ENCODE data around the gene SCARF1. TPM values are rescaled to one million over a fixed set of nuclear protein-coding genes. Genes with fewer than 3 reads are reported as not detected.

SCARF1 gene
- total RNA-seq, 1 donor, result 1.3 TPM

DNA sequence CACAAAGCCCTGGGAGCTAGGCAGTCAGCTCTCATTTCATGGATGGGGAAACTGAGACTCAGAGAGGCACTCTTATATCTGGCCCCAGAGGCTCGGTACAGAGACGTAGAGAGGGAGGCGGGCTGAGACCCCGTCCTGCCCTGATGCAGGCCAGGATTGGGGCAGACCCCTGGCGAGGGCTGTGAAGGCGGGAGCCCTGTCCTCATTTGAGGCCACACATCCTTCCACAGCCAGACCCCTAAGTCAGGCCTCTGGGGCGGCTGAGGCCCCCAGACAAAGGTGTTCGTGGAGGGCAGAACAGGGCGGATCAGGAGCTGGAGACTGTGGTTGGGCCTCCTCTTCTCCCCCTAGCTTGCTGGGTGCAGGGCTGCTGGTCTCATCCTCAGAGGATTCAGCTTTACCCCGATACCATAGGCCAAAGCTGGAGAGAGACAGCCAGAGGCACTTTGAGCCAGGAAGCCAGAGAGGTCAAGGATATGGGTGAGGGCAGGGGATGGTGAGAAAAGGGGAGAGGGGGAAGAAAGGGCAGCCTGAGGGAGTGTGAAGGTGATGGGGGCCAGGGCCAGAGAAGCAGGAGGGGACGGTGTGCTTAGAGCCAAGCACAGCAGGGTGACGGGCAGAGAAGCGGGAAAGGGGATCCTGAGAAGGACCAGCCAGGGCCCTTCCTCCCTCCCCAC lies 805 bp upstream of the SCARF1 start:
- TF ChIP-seq CTCF (IDR thresholded peaks at IDR 0.05; ENCODE audit: insufficient read depth, low read depth, low read length), result no peak
- no peak overlapping the region for H3K4me3 ChIP-seq (ENCODE audit: low read depth, low read length)
- DNase-seq (ENCODE audit: low read depth), result no peak

- no peak overlapping the region for H3K4me3 ChIP-seq (ENCODE audit: low read depth, low read length)
- peak; percentile 20 for DNase-seq (ENCODE audit: low read depth)
- no peak for TF ChIP-seq CTCF (IDR thresholded peaks at IDR 0.05; ENCODE audit: insufficient read depth, low read depth, low read length)
Measured at GRCh38 chr17:1644493-1645206, 882 bp downstream of the SCARF1 start.

DNA sequence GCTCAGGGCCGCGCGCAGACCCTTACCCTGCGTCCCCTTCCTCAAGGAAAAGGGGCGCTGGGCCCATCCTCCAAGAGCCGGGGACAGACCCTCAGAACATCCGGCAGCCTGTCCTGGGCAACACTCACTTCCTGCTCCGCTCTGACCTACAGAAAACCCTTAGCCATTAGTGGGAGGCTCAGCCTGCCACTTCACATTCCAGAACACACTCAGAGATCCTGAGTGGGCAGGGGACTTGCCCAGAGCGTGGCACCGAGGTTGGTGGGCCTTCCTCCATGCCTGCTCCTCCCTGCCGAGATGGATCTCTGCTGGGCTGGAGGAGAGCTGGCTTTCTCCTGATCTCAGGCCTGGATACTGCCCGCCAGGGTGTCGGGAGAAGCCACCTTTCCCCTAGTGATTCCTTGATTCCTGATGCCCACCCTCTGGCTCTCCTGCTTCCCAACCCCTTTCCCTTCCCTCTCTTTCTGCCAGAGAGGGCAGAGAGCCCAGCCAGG lies 1.5 kb downstream of the SCARF1 start:
- TF ChIP-seq CTCF (IDR thresholded peaks at IDR 0.05; ENCODE audit: insufficient read depth, low read depth, low read length), result no peak
- DNase-seq (ENCODE audit: low read depth), result no peak
- no peak overlapping the region for H3K4me3 ChIP-seq (ENCODE audit: low read depth, low read length)

DNA sequence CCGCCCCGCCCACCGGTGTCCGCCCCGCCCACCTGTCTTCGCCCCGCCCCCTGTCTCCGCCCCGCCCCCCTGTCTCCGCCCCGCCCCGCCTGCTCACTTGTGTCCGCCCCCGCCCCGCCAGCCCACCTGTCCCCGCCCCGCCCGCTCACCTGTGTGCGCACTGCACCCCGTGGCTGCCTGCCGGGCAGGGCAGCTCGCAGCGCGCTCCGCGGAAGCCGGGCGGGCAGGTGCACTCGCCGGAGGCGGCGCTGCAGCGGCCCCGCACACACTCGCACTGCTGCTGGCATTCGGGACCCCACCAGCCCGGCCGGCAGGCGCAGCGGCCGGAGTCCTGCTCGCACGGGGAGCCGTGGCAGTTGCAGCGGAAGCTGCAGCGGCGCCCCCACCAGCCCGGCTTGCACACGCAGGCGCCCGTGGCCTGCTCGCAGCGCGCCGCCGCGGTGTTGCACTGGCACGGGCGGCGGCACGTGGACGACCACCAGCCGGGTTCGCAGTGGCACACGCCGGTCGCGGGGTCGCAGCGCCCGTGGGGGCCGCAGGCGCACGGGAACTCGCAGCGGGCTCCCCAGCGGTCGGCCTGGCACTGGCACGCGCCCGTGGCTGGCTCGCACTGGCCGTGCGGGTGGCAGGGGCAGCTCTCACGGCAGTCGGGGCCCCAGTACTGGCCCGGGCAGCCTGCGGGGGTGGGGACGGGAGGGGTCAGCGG lies 2.1 kb downstream of the SCARF1 start:
- peak overlapping the region; percentile 46 for H3K4me3 ChIP-seq (ENCODE audit: low read depth, low read length)
- no peak for DNase-seq (ENCODE audit: low read depth)
- TF ChIP-seq CTCF (IDR thresholded peaks at IDR 0.05; ENCODE audit: insufficient read depth, low read depth, low read length), result peak; percentile 11

GRCh38 chr17:1641065-1641403 lies 4.5 kb downstream of the SCARF1 start:
- TF ChIP-seq CTCF (IDR thresholded peaks at IDR 0.05; ENCODE audit: insufficient read depth, low read depth, low read length), result no peak
- H3K4me3 ChIP-seq (ENCODE audit: low read depth, low read length), result no peak overlapping the region
- no peak for DNase-seq (ENCODE audit: low read depth)

- no peak for TF ChIP-seq CTCF (IDR thresholded peaks at IDR 0.05; ENCODE audit: insufficient read depth, low read depth, low read length)
- H3K4me3 ChIP-seq (ENCODE audit: low read depth, low read length), result no peak overlapping the region
- no peak for DNase-seq (ENCODE audit: low read depth)
Measured at GRCh38 chr17:1640329-1641064, 5.0 kb downstream of the SCARF1 start.

Data from fibroblast of villous mesenchyme (primary cell).